Right lobe of liver (tissue), 6 donors: ENCODE data around the gene MAN2B2. TPM values are rescaled to one million over a fixed set of nuclear protein-coding genes. Genes with fewer than 3 reads are reported as not detected.

Source experiments
- ATAC-seq, 4 donors: fragments of 200-7000 bp; cut with Tn5 transposase; one replicate each; pipeline ENCODE4 v1.9.1; 2020; ENCODE audit warnings: mild to moderate bottlenecking in 4 of 4, moderate library complexity in 4 of 4
- DNase-seq, 3 donors: peaks; one replicate each; pipeline ENCODE4 v3.0.0-alpha.2; 2020
- H3K27ac ChIP-seq, 3 donors: fragments of 200-600 bp; one replicate each; pipeline ENCODE4 v1.8.0; 2022
- H3K27me3 ChIP-seq, 2 donors: fragments of 200-600 bp; one replicate each; pipeline ENCODE4 v1.8.0; 2022
- H3K36me3 ChIP-seq, 4 donors: fragments of 200-600 bp; sonication (generic) in 1 of 4; one replicate each; pipeline versions ENCODE4 v1.5.1 to v1.8.0; 2017 to 2022; ENCODE audit warnings: control low read depth in 1 of 4
- H3K4me1 ChIP-seq, 4 donors: fragments of 200-600 bp; sonication (generic) in 1 of 4; one replicate each; pipeline versions ENCODE4 v1.5.1 to v1.8.0; 2017 to 2022; ENCODE audit warnings: control low read depth in 1 of 4
- H3K4me3 ChIP-seq, 3 donors: fragments of 200-600 bp; one replicate each; pipeline ENCODE4 v1.8.0; 2022
- H3K9me3 ChIP-seq, 4 donors: fragments of 200-600 bp; sonication (generic) in 1 of 4; one replicate each; pipeline versions ENCODE4 v1.5.1 to v1.8.0; 2017 to 2022; ENCODE audit warnings: control low read depth in 1 of 4
- POLR2A ChIP-seq: fragments of 450-650 bp; IDR thresholded peaks from one replicate; pipeline ENCODE4 v1.6.1; 2017; ENCODE audit warnings: antibody characterized with exemption, mild to moderate bottlenecking
- WGBS: methylation state at CpG from one replicate; pipeline ENCODE4 v1.1.6; 2018; ENCODE audit warnings: low coverage, low lambda C conversion rate; ENCODE audit not compliant: insufficient coverage; ENCODE audit errors: missing lambda C conversion rate; 5-methylcytosine and 5-hydroxymethylcytosine counted together
- intact Hi-C, 2 donors: fragments of 100-400 bp; cut with DNase I; formaldehyde crosslinking; loops; one replicate each; pipeline versions ENCODE4 v1.11.2 to v1.14.1; 2022
- total RNA-seq, 6 experiments: library from RNA; depleted of rRNA in 2 of 6; stranded (reverse); fragments of >200 nt in 2 of 6; fragmentation: NEBNext Ultra II Directional in 3 of 6; extraction: Animal tissue kit (Norgen Biotek cat#: 25700) in 3 of 6; gene quantifications; one replicate each; pipeline versions ENCODE4 v1.1.0 to v1.2.4, GENCODE V29; 2016 to 2023
- TF ChIP-seq, protein P1 (sequence below), 4 donors: fragments of 200-600 bp in 3 of 4; fragments of 450-650 bp in 1 of 4; IDR thresholded peaks; one replicate each; pipeline versions ENCODE4 v1.5.1 to v1.8.0; 2016 to 2022; ENCODE audit warnings: antibody characterized with exemption in 4 of 4, mild to moderate bottlenecking in 2 of 4
- donor health status: DM: no; HTN: yes; CAD: no.
- donor health status: DM: no; HTN: no; CAD: no.
- donor health status: DM: no; HTN: no; CAD: no.
- donor health status: DM: no; HTN: yes; CAD: no.
- donor health status: DM: no; HTN: yes; CAD: no.

The MAN2B2 gene
- total RNA-seq, 6 experiments from 2014 or later: 22.3 to 34.1 (median 27.5) TPM

DNA sequence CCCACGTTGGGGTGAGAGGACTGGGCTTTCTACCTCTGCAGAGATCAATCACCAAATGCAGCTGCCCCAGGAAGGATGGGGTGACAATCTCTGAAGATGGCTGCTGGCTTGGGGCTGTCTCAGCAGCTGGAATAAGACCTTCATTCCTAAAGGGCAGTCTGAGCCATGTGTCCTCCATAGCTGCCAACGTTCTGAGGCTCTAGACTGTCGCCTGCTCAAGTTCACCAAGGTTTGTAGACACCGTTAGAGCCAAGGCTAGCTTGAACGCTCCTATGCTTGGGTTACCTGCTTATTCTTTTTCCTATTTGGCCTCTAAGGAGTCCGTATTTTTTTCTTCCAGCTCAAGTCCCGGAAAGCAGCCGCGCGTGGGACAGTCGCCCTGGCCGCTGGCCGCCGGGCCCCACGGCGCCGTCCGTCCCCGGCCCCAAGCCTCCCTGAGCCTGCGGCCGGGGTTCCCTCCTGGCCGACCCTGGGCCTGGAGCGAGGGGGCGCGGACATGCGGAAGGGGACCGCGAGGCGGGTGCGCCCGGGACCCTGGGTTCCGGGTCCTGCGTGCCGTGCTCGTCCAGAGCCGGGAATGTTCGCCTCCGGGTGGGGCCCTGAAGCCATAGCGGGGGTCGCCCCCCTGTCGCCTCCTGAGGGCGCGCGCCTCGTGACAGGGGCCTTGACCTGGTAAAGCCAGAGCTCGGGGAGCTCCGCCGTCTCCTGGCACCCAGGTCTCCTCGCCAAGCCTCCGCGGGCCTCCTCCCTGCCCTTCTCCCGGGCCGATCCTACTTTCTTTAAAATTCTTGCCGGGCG is 88.8 kb downstream of the MAN2B2 start:
- H3K9me3 ChIP-seq: no peaks in the 10 kb centered on the region
- no peak overlapping the region for H3K27ac ChIP-seq
- TF ChIP-seq POLR2A: no peak
- TF ChIP-seq, protein P1, sequence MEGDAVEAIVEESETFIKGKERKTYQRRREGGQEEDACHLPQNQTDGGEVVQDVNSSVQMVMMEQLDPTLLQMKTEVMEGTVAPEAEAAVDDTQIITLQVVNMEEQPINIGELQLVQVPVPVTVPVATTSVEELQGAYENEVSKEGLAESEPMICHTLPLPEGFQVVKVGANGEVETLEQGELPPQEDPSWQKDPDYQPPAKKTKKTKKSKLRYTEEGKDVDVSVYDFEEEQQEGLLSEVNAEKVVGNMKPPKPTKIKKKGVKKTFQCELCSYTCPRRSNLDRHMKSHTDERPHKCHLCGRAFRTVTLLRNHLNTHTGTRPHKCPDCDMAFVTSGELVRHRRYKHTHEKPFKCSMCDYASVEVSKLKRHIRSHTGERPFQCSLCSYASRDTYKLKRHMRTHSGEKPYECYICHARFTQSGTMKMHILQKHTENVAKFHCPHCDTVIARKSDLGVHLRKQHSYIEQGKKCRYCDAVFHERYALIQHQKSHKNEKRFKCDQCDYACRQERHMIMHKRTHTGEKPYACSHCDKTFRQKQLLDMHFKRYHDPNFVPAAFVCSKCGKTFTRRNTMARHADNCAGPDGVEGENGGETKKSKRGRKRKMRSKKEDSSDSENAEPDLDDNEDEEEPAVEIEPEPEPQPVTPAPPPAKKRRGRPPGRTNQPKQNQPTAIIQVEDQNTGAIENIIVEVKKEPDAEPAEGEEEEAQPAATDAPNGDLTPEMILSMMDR (IDR thresholded peaks at IDR 0.05): no peak
- H3K4me1 ChIP-seq: peaks cover 0 to 5% (median 0%) of the 10 kb centered on the region in 4 donors
- peak in 1 of 4 donors; percentile 20 for ATAC-seq
- DNase-seq: no peak
- 23% methylated on average over 29 of the region's 55 CpGs for WGBS
- no peaks in the 10 kb centered on the region for H3K36me3 ChIP-seq
- H3K27me3 ChIP-seq: no peaks in the 10 kb centered on the region
- H3K4me3 ChIP-seq: peak overlapping the region in 1 of 3 donors; percentile 7
- intact Hi-C loops: no loop called here

GRCh38 chr4:6665320-6665654 is 90.3 kb downstream of the MAN2B2 start:
- no peaks in the 10 kb centered on the region for H3K9me3 ChIP-seq
- 94% methylated on average over 9 of the region's 9 CpGs for WGBS
- intact Hi-C loops: no loop called here
- H3K36me3 ChIP-seq: no peaks in the 10 kb centered on the region
- DNase-seq (no peak), ATAC-seq (no peak)
- TF ChIP-seq POLR2A: no peak
- TF ChIP-seq, protein P1 (IDR thresholded peaks at IDR 0.05): no peak
- no peaks in the 10 kb centered on the region for H3K27me3 ChIP-seq
- H3K4me3 ChIP-seq: no peak overlapping the region
- no peak overlapping the region for H3K27ac ChIP-seq
- H3K4me1 ChIP-seq: no peaks in the 10 kb centered on the region

DNA sequence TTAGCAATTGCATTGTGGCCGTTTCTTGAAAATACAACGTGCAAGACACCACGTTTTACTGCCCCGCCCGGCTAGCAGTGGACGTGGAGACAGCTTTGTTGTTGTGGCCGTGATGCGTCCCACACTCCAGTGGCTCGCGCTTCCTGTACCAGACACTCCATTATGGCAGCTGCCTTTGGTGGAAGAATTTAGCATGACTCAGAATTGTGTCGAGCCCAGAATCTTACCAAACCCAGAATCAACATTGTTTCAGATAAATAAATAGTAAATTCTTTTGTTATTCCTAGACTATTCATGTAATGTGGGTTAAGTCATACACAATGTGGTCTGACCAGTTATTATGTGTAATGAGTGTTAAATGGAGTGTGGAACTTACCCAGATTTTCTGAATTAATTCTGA is 93.4 kb downstream of the MAN2B2 start:
- no peak overlapping the region for H3K4me3 ChIP-seq
- no peaks in the 10 kb centered on the region for H3K4me1 ChIP-seq
- H3K27me3 ChIP-seq: no peaks in the 10 kb centered on the region
- H3K36me3 ChIP-seq: no peaks in the 10 kb centered on the region
- TF ChIP-seq, protein P1 (IDR thresholded peaks at IDR 0.05): no peak
- no peak for TF ChIP-seq POLR2A
- no peak overlapping the region for H3K27ac ChIP-seq
- WGBS: no CpG with 5 or more reads among the region's 11 CpGs
- ATAC-seq (no peak), DNase-seq (no peak)
- intact Hi-C loops: no loop called here
- H3K9me3 ChIP-seq: no peaks in the 10 kb centered on the region

DNA sequence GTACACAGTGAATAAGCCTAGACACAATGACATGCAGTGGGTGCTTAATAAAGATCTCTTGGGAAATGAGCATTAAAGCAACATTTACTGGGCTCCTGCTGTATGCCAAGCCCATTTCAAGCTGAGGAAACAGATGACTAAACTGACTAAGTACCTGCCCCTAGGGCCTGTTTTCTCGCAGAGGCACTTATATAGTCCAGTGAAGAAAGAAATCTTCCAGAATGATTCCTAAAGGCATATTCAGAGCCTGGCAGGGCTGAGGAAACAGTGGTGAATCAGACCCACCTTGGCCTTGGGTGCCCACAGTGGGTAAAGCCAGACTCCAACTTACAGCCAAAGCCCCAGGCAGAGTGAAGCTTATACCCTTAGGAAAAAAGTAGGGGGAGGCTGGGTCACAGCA is 96.7 kb downstream of the MAN2B2 start:
- Histone ChIP-seq H3K27me3 (no peaks in the 10 kb centered on the region), H3K4me1 (peaks cover 0 to 19% (median 9%) of the 10 kb centered on the region in 4 donors), H3K36me3 (peaks cover 0 to 3% (median 0%) of the 10 kb centered on the region in 4 donors), H3K9me3 (no peaks in the 10 kb centered on the region), H3K4me3 (no peak overlapping the region), H3K27ac (no peak overlapping the region)
- no CpG with 5 or more reads among the region's 1 CpG for WGBS
- no peak for ATAC-seq
- TF ChIP-seq, protein P1 (IDR thresholded peaks at IDR 0.05): no peak
- no peak for TF ChIP-seq POLR2A
- no peak for DNase-seq
- intact Hi-C loops: no loop called here
